HG03354 (cell line): Measurements from ENCODE around the gene C3.

Experiments used
- ATAC-seq: cut with Tn5 transposase; IDR thresholded peaks from one replicate; pipeline ENCODE4 v1.9.1; 2021; ENCODE audit warnings: mild to moderate bottlenecking; ENCODE audit not compliant: unreplicated experiment, poor library complexity, severe bottlenecking

C3 gene

DNA sequence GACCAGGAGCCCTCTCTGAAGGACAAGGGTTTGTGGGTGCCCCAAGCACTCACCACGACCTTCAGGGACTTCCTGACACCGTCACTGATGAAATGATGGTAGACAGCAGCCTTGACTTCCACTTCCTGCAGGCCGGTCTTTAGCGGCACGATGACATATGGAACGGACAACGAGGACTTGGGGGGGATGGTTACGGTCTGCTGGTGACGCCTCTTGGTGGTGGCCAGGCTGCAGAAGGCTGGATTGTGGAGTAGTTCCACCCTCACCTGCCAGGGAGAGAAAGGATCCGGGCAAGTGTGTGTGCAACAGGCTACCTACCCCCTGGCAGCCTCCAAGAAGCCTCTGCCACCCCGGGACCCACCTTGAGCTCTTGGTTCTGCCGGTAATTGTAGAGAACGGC, 23.2 kb downstream of the C3 start:
- no peak for ATAC-seq

DNA sequence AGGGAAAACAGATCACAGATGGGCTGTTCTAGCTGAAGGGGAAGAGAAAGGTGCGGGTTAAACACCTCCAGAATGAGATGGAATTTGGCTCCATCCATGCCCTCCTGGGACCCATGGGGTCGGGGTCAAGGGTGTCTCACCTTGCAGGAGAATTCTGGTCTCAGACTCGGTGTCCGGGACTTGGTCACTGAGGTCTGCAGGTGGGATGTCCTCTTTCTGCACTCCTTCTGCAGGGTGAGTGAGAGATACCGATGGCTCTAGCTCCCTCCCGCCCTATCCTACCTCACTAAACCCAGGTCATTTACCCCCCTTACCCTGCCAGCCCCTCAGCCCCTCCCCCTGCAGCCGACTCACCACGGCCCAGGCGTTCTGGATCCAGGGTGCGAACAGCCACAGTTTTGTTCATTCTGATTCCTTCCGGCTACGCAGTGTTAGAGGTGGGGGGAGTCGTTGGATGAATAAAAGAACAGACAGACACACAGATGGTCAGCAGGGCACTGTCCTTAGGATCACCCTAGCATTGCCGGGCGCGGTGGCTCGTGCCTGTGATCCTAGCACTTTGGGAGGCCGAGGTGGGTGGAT, 24.1 kb downstream of the C3 start:
- ATAC-seq: no peak

DNA sequence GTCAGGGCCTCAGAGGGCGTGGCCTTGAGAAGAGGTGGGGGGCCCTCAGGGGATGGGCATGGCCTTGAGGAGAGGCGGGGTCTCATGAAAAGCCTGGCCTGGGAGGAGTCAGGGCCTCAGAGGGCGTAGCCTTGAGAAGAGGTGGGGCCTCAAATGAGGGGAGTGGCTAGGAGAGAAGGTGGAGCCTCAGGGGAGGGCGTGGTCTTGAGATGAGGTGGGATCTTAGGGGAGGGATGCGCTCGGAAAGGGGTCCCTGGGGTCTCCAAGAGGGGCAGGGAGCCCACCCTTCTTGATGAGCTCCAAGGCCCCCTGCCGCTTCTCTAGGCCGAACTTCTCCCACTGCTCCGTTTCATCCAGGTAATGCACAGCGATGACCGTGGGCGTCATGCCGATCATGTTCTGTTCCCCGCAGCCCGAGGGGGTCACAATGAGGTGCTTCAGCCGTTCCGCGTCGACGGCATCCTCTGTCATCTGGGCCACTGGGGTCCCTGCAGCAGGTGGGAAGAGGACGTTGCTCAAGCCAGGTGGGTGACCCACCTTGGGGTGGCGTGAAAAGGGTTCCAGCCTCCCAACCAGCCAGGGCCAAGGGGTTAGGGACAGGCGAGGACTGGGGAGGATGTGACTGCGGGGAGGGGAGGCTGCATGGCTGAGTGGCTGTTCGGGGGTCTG, 26.2 kb downstream of the C3 start:
- ATAC-seq: no peak

GRCh38 chr19:6693681-6694080, 26.8 kb downstream of the C3 start:
- no peak for ATAC-seq

GRCh38 chr19:6693056-6693471, 27.4 kb downstream of the C3 start:
- ATAC-seq: no peak

- ATAC-seq: no peak
Measured at GRCh38 chr19:6692027-6692426, 28.4 kb downstream of the C3 start.

GRCh38 chr19:6691342-6691741, 29.1 kb downstream of the C3 start:
- ATAC-seq: no peak

DNA sequence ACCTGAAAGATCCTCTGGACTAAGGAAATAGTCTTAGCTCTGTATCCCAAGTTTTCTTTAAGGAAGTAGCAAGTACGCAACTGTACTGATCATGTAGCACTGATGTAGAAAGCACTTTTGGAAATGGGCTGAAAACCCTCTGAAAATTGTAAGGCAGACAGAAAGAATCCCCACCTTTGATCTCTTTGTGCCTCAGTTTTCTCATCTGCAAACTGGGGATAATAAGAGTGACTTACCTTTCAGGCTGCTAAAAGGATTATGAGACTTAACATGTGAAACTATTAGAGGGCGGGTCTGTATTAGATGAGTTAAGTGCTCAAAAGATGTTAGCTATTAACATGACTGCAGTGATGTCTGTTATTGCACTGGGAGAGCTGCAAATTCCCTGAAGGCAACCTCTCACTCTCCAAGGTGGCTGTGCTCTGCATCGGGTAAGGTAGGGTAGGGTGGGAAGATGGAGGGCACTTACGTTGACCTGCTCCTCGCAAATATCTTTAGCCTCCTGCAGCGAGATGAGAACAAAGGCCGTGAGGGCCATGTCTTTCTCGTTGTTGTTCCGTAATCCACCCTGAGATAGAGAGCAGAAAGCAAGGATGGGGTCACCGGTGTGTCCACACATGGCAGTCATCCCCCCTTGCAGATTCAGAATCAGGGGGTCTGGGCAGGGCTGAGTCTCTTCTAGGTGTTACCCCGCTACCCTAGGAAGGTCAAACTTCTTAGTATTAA, 30.1 kb downstream of the C3 start:
- no peak for ATAC-seq

DNA sequence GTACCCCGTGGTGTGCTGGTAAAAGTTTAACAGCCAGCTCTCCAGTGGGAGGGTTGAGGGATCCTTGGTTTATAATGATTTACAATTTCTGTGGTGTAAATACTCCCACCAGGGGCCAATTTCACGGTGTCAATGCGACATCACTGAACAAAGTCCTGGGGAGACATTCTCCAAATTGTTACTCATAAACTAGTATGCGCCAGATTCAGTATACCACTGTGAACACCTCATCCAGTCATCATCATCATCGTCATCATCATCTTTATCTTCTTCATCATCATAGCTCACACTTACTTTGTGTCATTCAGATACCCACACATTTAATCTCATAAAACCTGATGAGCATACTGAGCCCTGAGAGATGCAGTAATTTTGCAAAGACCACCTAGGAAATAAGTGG, 33.3 kb downstream of the C3 start:
- no peak for ATAC-seq

GRCh38 chr19:6686628-6686975, 33.8 kb downstream of the C3 start:
- no peak for ATAC-seq

GRCh38 chr19:6685962-6686627, 34.4 kb downstream of the C3 start:
- no peak for ATAC-seq

- ATAC-seq: no peak
Measured at GRCh38 chr19:6685482-6685881, 35.0 kb downstream of the C3 start.

DNA sequence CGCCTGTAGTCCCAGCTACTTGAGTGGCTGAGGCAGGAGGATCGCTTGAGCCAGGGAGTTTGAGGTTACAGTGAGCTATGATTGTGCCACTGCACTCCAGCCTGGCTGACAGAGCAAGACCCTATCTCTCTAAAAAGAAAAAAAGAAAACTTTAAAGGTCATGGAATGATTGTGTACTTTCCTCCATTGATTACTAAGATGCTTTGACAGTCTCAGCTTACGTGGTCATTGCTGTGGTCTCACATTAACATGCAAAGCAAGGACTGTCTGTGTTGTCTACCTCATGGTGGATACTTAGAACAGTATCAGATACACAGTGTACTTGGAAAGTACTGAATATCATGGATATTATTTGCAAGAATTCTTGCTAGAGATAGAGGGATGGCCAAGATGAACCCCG, 36.5 kb downstream of the C3 start:
- no peak for ATAC-seq

- no peak for ATAC-seq
Measured at GRCh38 chr19:6682607-6683128, 37.8 kb downstream of the C3 start.

- ATAC-seq: no peak
Measured at GRCh38 chr19:6680141-6680540, 40.3 kb downstream of the C3 start.

DNA sequence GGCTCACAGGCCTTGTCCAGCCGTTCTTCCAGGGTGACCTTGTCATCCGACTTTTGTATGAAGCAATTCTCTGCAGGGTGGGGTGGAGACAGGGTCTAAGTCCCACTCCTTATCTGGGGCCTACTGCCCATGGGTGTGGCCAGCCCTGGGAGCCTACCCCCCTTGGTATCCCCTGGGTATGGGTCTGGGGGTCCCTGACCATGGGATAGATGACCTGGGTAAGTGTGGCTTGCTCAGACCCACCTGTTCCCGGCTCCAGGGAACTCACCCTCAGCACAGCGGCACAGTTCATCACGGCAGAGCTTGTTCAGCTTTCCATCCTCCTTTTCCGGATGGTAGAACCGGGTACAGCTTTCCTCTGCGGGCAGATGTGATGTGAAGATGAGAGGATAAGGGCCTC, 41.3 kb downstream of the C3 start:
- no peak for ATAC-seq

GRCh38 chr19:6678690-6679109, 41.8 kb downstream of the C3 start:
- ATAC-seq: no peak

DNA sequence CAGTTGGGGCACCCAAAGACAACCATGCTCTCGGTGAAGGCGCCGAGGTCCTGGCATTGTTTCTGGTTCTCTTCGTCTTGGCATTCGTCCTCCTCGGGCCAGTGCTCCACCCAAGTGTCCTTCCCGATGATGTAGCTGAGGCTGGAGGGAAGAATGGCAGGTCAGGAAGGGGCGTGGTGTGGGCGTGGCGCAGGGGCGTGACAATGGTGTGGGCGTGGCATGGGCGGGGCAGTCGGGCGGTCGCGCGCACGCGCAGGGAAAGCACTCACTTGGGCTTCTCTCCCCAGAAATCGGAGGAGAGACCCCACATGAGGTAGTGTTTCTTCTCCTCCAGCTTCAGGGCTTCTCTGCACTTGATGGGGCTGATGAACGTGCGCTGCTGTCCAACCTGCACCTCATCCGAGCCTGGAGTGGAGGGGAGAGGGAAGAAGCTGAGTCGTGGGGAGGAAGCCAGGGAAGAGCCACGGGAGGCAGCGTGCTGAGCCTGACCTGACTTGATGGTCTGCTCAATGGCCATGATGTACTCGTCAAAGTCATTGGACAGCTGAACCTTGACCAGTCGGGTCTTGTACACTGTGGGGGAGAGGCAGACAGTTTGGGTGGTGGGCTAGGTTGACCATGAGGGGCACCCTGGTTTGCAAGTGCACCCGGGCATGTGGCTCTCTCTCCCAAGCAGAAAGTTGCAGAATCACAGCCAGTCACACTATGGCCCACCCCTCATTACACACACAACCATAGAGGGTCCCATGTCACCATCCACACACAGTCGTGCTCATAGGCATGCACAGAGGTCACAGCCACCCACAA, 42.4 kb downstream of the C3 start:
- no peak for ATAC-seq

DNA sequence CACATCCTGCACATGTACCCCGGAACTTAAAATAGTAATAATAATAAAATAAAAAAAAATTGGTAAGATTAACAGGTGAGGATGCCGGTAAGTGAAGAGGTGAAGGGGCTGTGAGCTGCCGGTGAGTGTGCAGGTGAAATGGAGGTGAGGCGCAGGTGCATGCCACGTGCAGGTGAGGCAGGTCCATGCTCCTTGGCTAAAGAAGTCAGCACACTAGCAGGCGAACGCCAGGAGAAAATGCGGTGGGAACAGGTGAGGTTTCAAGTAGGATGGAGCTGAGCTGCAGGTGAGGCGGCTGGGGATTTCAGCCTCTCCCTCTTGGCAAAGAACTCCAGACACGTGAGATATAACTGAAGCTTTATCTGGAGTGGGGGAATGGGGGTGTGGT, 43.0 kb downstream of the C3 start:
- no peak for ATAC-seq

GRCh38 chr19:6676288-6676687, 44.2 kb downstream of the C3 start:
- ATAC-seq: no peak
